GM08714 (cell line): Measurements from ENCODE around the gene SERPINE3.

Experiments
- H3K4me3 ChIP-seq: fragments of 200-500 bp; sonication (Bioruptor generic); 2 replicates; pipeline ENCODE4 v1.5.1; 2014; ENCODE audit warnings: mild to moderate bottlenecking, low read length, inconsistent platforms
- ZNF274 ChIP-seq: IDR thresholded peaks from 2 replicates; pipeline ENCODE4 v1.6.1; 2012; ENCODE audit warnings: mild to moderate bottlenecking, low read depth, low read length

SERPINE3 gene

GRCh38 chr13:51339354-51339753 is at the start of gene SERPINE3:
TSS of gene SERPINE3 (plus strand) at chr13:51339691. CDS start at chr13:51341092, 1,401 bp downstream.
- TF ChIP-seq ZNF274: no peak
- H3K4me3 ChIP-seq: no peak within 1 kb of the TSS

GRCh38 chr13:51291341-51291740 is 48.1 kb upstream of the SERPINE3 start:
- TF ChIP-seq ZNF274: no peak
- no peak overlapping the region for H3K4me3 ChIP-seq

- no peak for TF ChIP-seq ZNF274
Measured at GRCh38 chr13:51292000-51292565, 47.4 kb upstream of the SERPINE3 start.

GRCh38 chr13:51297556-51297955 is 41.9 kb upstream of the SERPINE3 start:
- TF ChIP-seq ZNF274: no peak

More at GRCh38 chr13:51292000-51292565, 47.4 kb upstream of the SERPINE3 start:
- H3K4me3 ChIP-seq: no peak overlapping the region

GRCh38 chr13:51298812-51299211 is 40.7 kb upstream of the SERPINE3 start:
- no peak for TF ChIP-seq ZNF274
- H3K4me3 ChIP-seq: no peak overlapping the region

More at GRCh38 chr13:51297556-51297955, 41.9 kb upstream of the SERPINE3 start:
- no peak overlapping the region for H3K4me3 ChIP-seq

- no peak overlapping the region for H3K4me3 ChIP-seq
- no peak for TF ChIP-seq ZNF274
Measured at GRCh38 chr13:51303063-51303552, 36.4 kb upstream of the SERPINE3 start.

GRCh38 chr13:51303882-51304281 is 35.6 kb upstream of the SERPINE3 start:
- H3K4me3 ChIP-seq: no peak overlapping the region
- TF ChIP-seq ZNF274: no peak

- no peak for TF ChIP-seq ZNF274
- H3K4me3 ChIP-seq: no peak overlapping the region
Measured at GRCh38 chr13:51305271-51305967, 34.1 kb upstream of the SERPINE3 start.

GRCh38 chr13:51308781-51309180 is 30.7 kb upstream of the SERPINE3 start:
- TF ChIP-seq ZNF274: no peak

GRCh38 chr13:51311231-51311630 is 28.3 kb upstream of the SERPINE3 start:
- H3K4me3 ChIP-seq: no peak overlapping the region
- TF ChIP-seq ZNF274: no peak

More at GRCh38 chr13:51308781-51309180, 30.7 kb upstream of the SERPINE3 start:
- H3K4me3 ChIP-seq: no peak overlapping the region

- H3K4me3 ChIP-seq: no peak overlapping the region
- no peak for TF ChIP-seq ZNF274
Measured at GRCh38 chr13:51311957-51312520, 27.5 kb upstream of the SERPINE3 start.

GRCh38 chr13:51313619-51314018 is 25.9 kb upstream of the SERPINE3 start:
- no peak overlapping the region for H3K4me3 ChIP-seq
- no peak for TF ChIP-seq ZNF274

- no peak for TF ChIP-seq ZNF274
- H3K4me3 ChIP-seq: no peak overlapping the region
Measured at GRCh38 chr13:51317262-51317661, 22.2 kb upstream of the SERPINE3 start.

GRCh38 chr13:51318015-51318414 is 21.5 kb upstream of the SERPINE3 start:
- no peak for TF ChIP-seq ZNF274
- H3K4me3 ChIP-seq: no peak overlapping the region

- no peak for TF ChIP-seq ZNF274
- H3K4me3 ChIP-seq: no peak overlapping the region
Measured at GRCh38 chr13:51318876-51319275, 20.6 kb upstream of the SERPINE3 start.
